ENCODE results near the gene C2CD4C. TPM values are rescaled to one million over a fixed set of nuclear protein-coding genes. Genes with fewer than 3 reads are reported as not detected.
"Not testable (repeated sequence)": the region's sequence is repeated elsewhere in the genome, so short reads cannot be mapped to it uniquely, and the experiment has no call there.

Gene C2CD4C
- total RNA-seq, 1 experiment from 2014 or later = 0.73 TPM

- Histone ChIP-seq H3K4me1 (no peaks in the 10 kb centered on the region), H3K27ac (no peak overlapping the region), H3K27me3 (no peaks in the 10 kb centered on the region), H3K36me3 (no peaks in the 10 kb centered on the region), H3K9me3 (replicated peaks) (no peaks in the 10 kb centered on the region), H3K4me3 (no peak overlapping the region)
- no peak for DNase-seq
Measured at GRCh38 chr19:412356-413355, 3.7 kb upstream of the C2CD4C start.

GRCh38 chr19:411723-412355 lies 2.9 kb upstream of the C2CD4C start:
- Histone ChIP-seq H3K27ac (no peak overlapping the region), H3K9me3 (replicated peaks) (no peaks in the 10 kb centered on the region), H3K4me3 (no peak overlapping the region), H3K4me1 (no peaks in the 10 kb centered on the region), H3K27me3 (no peaks in the 10 kb centered on the region), H3K36me3 (no peaks in the 10 kb centered on the region)
- DNase-seq = no peak

- not testable (repeated sequence) for H3K27ac ChIP-seq; H3K9me3 ChIP-seq (replicated peaks); H3K4me1 ChIP-seq; H3K36me3 ChIP-seq; H3K4me3 ChIP-seq; DNase-seq; H3K27me3 ChIP-seq
Measured at GRCh38 chr19:411121-411722, 2.3 kb upstream of the C2CD4C start.

GRCh38 chr19:410243-410781 lies 1.4 kb upstream of the C2CD4C start:
- Histone ChIP-seq H3K27ac (no peak overlapping the region), H3K4me3 (no peak overlapping the region), H3K27me3 (no peaks in the 10 kb centered on the region), H3K4me1 (no peaks in the 10 kb centered on the region), H3K36me3 (no peaks in the 10 kb centered on the region), H3K9me3 (replicated peaks) (no peaks in the 10 kb centered on the region)
- DNase-seq = no peak

GRCh38 chr19:409516-410242 lies 732 bp upstream of the C2CD4C start:
- H3K4me1 ChIP-seq = no peaks in the 10 kb centered on the region
- no peaks in the 10 kb centered on the region for H3K27me3 ChIP-seq
- H3K27ac ChIP-seq = no peak overlapping the region
- no peak overlapping the region for H3K4me3 ChIP-seq
- no peak for DNase-seq
- no peaks in the 10 kb centered on the region for H3K9me3 ChIP-seq (replicated peaks)
- H3K36me3 ChIP-seq = no peaks in the 10 kb centered on the region

GRCh38 chr19:408441-408901 lies 476 bp downstream of the C2CD4C start:
- H3K36me3 ChIP-seq = no peaks in the 10 kb centered on the region
- no peaks in the 10 kb centered on the region for H3K9me3 ChIP-seq (replicated peaks)
- peak overlapping the region; percentile 46 for H3K4me3 ChIP-seq
- DNase-seq = peak in 1 of 2 experiments; percentile 6
- no peaks in the 10 kb centered on the region for H3K27me3 ChIP-seq
- H3K27ac ChIP-seq = no peak overlapping the region
- H3K4me1 ChIP-seq = no peaks in the 10 kb centered on the region

- no peak for DNase-seq
- H3K36me3 ChIP-seq = no peaks in the 10 kb centered on the region
- no peaks in the 10 kb centered on the region for H3K27me3 ChIP-seq
- H3K4me1 ChIP-seq = no peaks in the 10 kb centered on the region
- H3K9me3 ChIP-seq (replicated peaks) = no peaks in the 10 kb centered on the region
- H3K27ac ChIP-seq = no peak overlapping the region
- no peak overlapping the region for H3K4me3 ChIP-seq
Measured at GRCh38 chr19:407511-408440, 1.2 kb downstream of the C2CD4C start.

- Histone ChIP-seq H3K27me3 (no peaks in the 10 kb centered on the region), H3K27ac (no peak overlapping the region), H3K36me3 (no peaks in the 10 kb centered on the region), H3K4me1 (no peaks in the 10 kb centered on the region), H3K9me3 (replicated peaks) (no peaks in the 10 kb centered on the region), H3K4me3 (no peak overlapping the region)
- DNase-seq = no peak
Measured at GRCh38 chr19:406971-407510, 1.9 kb downstream of the C2CD4C start.

GRCh38 chr19:406135-406781 lies 2.7 kb downstream of the C2CD4C start:
- H3K9me3 ChIP-seq (replicated peaks) = no peaks in the 10 kb centered on the region
- DNase-seq = no peak

GRCh38 chr19:405121-405965 lies 3.6 kb downstream of the C2CD4C start:
- Histone ChIP-seq H3K9me3 (replicated peaks) (no peaks in the 10 kb centered on the region), H3K4me1 (no peaks in the 10 kb centered on the region), H3K4me3 (no peak overlapping the region), H3K36me3 (no peaks in the 10 kb centered on the region), H3K27me3 (no peaks in the 10 kb centered on the region), H3K27ac (no peak overlapping the region)
- no peak for DNase-seq

More at GRCh38 chr19:406135-406781, 2.7 kb downstream of the C2CD4C start:
- Histone ChIP-seq H3K36me3 (no peaks in the 10 kb centered on the region), H3K27me3 (no peaks in the 10 kb centered on the region), H3K4me3 (no peak overlapping the region), H3K4me1 (no peaks in the 10 kb centered on the region), H3K27ac (no peak overlapping the region)

- H3K36me3 ChIP-seq = no peaks in the 10 kb centered on the region
- DNase-seq = no peak
- no peaks in the 10 kb centered on the region for H3K9me3 ChIP-seq (replicated peaks)
- H3K27me3 ChIP-seq = no peaks in the 10 kb centered on the region
- H3K4me1 ChIP-seq = no peaks in the 10 kb centered on the region
- no peak overlapping the region for H3K4me3 ChIP-seq
- H3K27ac ChIP-seq = no peak overlapping the region
Measured at GRCh38 chr19:403221-404027, 5.5 kb downstream of the C2CD4C start.
